Ishikawa (cell line): ENCODE data around the gene ROR1.

Source experiments
- CREB1 ChIP-seq: IDR thresholded peaks from 2 replicates; pipeline ENCODE4 v1.6.1; 2012; ENCODE audit warnings: low read depth
- EGR1 ChIP-seq: IDR thresholded peaks from 2 replicates; pipeline ENCODE4 v1.6.1; 2012
- EP300 ChIP-seq: IDR thresholded peaks from 2 replicates; pipeline ENCODE4 v1.6.1; 2012; ENCODE audit warnings: borderline replicate concordance
- FOXM1 ChIP-seq: IDR thresholded peaks from 2 replicates; pipeline ENCODE4 v1.6.1; 2012; ENCODE audit warnings: low read depth, borderline replicate concordance
- MAX ChIP-seq: IDR thresholded peaks from 2 replicates; pipeline ENCODE4 v1.6.1; 2012
- REST ChIP-seq: IDR thresholded peaks from 2 replicates; pipeline ENCODE4 v1.6.1; 2012; ENCODE audit warnings: low read depth, mild to moderate bottlenecking
- TAF1 ChIP-seq: IDR thresholded peaks from 2 replicates; pipeline ENCODE4 v1.6.1; 2012; ENCODE audit warnings: low read depth, mild to moderate bottlenecking
- YY1 ChIP-seq: IDR thresholded peaks from 2 replicates; pipeline ENCODE4 v1.6.1; 2012; ENCODE audit warnings: low read depth

DNA sequence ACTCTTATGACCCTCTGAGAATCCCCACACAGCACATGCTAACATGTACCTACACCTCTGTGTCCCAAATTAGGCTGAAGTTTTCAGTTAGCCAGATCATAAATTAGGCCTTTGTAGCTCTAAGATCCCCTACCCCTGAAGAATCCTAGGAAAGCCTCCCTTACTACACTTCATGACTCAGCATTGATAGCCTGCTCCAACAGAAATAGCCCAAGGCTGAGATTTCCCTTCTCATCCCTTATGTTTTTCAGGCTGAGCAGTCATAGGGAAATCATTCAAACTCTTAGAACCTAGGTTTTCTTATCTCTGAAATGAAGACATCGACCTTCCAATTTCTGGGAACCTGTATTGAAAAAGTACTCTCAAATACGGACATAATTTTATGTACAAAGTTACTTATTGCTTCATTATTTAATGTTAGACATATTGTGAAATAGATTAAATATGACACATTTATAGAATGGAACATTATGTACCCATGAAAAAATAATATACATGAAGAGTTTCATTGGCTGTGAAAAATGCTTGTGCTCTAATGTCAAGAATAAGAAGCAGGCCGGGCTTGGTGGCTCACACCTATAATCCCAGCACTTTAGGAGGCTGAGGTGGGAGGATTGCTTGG, 307.2 kb downstream of the ROR1 start:
- TF ChIP-seq CREB1 (no peak), EP300 (no peak), MAX (no peak), REST (no peak), EGR1 (no peak), FOXM1 (no peak), YY1 (no peak), TAF1 (no peak)
